Smooth muscle cell (in vitro differentiated cells): ENCODE measurements around the gene RBMS3. TPM values are rescaled to one million over a fixed set of nuclear protein-coding genes. Genes with fewer than 3 reads are reported as not detected.
"Not testable (repeated sequence)": the region's sequence is repeated elsewhere in the genome, so short reads cannot be mapped to it uniquely, and the experiment has no call there.

Experiments
- DNase-seq: peaks from one replicate; lab custom pipeline; 2025; ENCODE audit not compliant: unreplicated experiment; lab: John Stamatoyannopoulos, UW
- H2AFZ ChIP-seq: fragments of 200-600 bp; sonication (generic); 2 replicates; pipeline ENCODE4 v1.6.0; 2016; ENCODE audit warnings: antibody characterized with exemption, low read depth, mild to moderate bottlenecking
- H3F3A ChIP-seq: fragments of 200-600 bp; sonication (generic); 2 replicates; pipeline ENCODE4 v1.6.0; 2017; ENCODE audit warnings: antibody characterized with exemption, low read depth
- H3K27ac ChIP-seq: fragments of 200-600 bp; sonication (generic); 2 replicates; pipeline ENCODE4 v1.5.1; 2016; ENCODE audit warnings: low read depth, mild to moderate bottlenecking
- H3K27me3 ChIP-seq: fragments of 200-600 bp; sonication (generic); 2 replicates; pipeline ENCODE4 v1.6.1; 2016; ENCODE audit warnings: low read depth, mild to moderate bottlenecking
- H3K36me3 ChIP-seq: fragments of 200-600 bp; sonication (generic); 2 replicates; pipeline ENCODE4 v1.5.1; 2016; ENCODE audit warnings: low read depth
- H3K4me1 ChIP-seq: fragments of 200-600 bp; sonication (generic); 2 replicates; pipeline ENCODE4 v1.5.1; 2016; ENCODE audit warnings: low read depth
- H3K4me2 ChIP-seq: fragments of 200-600 bp; sonication (generic); 2 replicates; pipeline ENCODE4 v1.6.0; 2016; ENCODE audit warnings: mild to moderate bottlenecking
- H3K4me3 ChIP-seq: fragments of 200-600 bp; sonication (generic); 2 replicates; pipeline ENCODE4 v1.5.1; 2016; ENCODE audit warnings: mild to moderate bottlenecking
- H3K79me2 ChIP-seq: fragments of 200-600 bp; sonication (generic); 2 replicates; pipeline ENCODE4 v1.6.0; 2016; ENCODE audit warnings: low read depth, mild to moderate bottlenecking
- H3K9ac ChIP-seq: fragments of 200-600 bp; sonication (generic); 2 replicates; pipeline ENCODE4 v1.6.0; 2016; ENCODE audit warnings: low read depth
- H3K9me3 ChIP-seq: fragments of 200-600 bp; sonication (generic); replicated peaks from 2 replicates; pipeline ENCODE4 v1.5.1; 2016; ENCODE audit warnings: low read depth
- H4K20me1 ChIP-seq: fragments of 200-600 bp; sonication (generic); 2 replicates; pipeline ENCODE4 v1.6.0; 2016; ENCODE audit warnings: low read depth
- CTCF ChIP-seq: fragments of 200-600 bp; sonication (generic); IDR thresholded peaks from 2 replicates; pipeline ENCODE4 v1.5.1; 2017; ENCODE audit warnings: borderline replicate concordance, mild to moderate bottlenecking, antibody characterized with exemption; ENCODE audit not compliant: insufficient read depth, poor library complexity, severe bottlenecking
- WGBS: methylation state at CpG from one replicate; pipeline ENCODE4 v1.1.7; 2016; ENCODE audit warnings: low lambda C conversion rate; 5-methylcytosine and 5-hydroxymethylcytosine counted together
- polyA plus RNA-seq: library from polyadenylated mRNA; unstranded; fragments of >200 nt; fragmentation: Nextera tagmentation; extraction: Ambion mirVana; gene quantifications from 2 replicates; pipeline ENCODE4 v1.2.1, GENCODE V29; 2016
- total RNA-seq: library from RNA; depleted of rRNA; stranded (reverse); fragments of >200 nt; gene quantifications from 2 replicates; pipeline ENCODE4 v1.2.3, GENCODE V29; 2014

RBMS3 gene
- 50.6 and 53.8 TPM in 2 replicates for total RNA-seq
- 40.9 and 42.9 TPM in 2 replicates for polyA plus RNA-seq

- H3K9me3 ChIP-seq, result no peaks in the 10 kb centered on the region
- H3K36me3 ChIP-seq, result no peaks in the 10 kb centered on the region
- WGBS, result under 1% methylated on average over 16 of the region's 16 CpGs
- H3K4me1 ChIP-seq, result peaks cover 16% of the 10 kb centered on the region
- H3F3A ChIP-seq, result peaks cover 7% of the 10 kb centered on the region
- peak within 1 kb of the TSS; percentile 93 for H3K9ac ChIP-seq
- H4K20me1 ChIP-seq, result no peaks in the 10 kb centered on the region
- peak within 1 kb of the TSS; percentile 92 for H2AFZ ChIP-seq
- H3K4me3 ChIP-seq, result peak within 1 kb of the TSS; percentile 69
- peak; percentile 21 for DNase-seq
- peaks cover 67% of the 10 kb centered on the region for H3K79me2 ChIP-seq
- H3K27me3 ChIP-seq, result no peaks in the 10 kb centered on the region
- peak within 1 kb of the TSS; percentile 94 for H3K27ac ChIP-seq
- peak; percentile 20 for TF ChIP-seq CTCF
- peak within 1 kb of the TSS; percentile 87 for H3K4me2 ChIP-seq
Measured at GRCh38 chr3:29280404-29281093, at the start of gene RBMS3. RBMS3 (plus strand) TSS chr3:29281071.

- H3K9ac ChIP-seq, DNase-seq, H4K20me1 ChIP-seq, H3F3A ChIP-seq, H3K79me2 ChIP-seq, H3K4me1 ChIP-seq, H3K9me3 ChIP-seq, H2AFZ ChIP-seq, H3K27me3 ChIP-seq, H3K36me3 ChIP-seq, H3K4me3 ChIP-seq, H3K27ac ChIP-seq: not testable (repeated sequence)
- peak overlapping the region; percentile 27 for H3K4me2 ChIP-seq
- WGBS, result 5% methylated on average over 1 of the region's 1 CpG
Measured at GRCh38 chr3:29233126-29233525, 47.7 kb upstream of the RBMS3 start.

- H3F3A ChIP-seq, result no peaks in the 10 kb centered on the region
- H3K4me2 ChIP-seq, result no peak overlapping the region
- no peaks in the 10 kb centered on the region for H3K36me3 ChIP-seq
- H3K27ac ChIP-seq, result no peak overlapping the region
- TF ChIP-seq CTCF, result no peak
- H3K4me3 ChIP-seq, result no peak overlapping the region
- no peaks in the 10 kb centered on the region for H3K79me2 ChIP-seq
- H3K4me1 ChIP-seq, result no peaks in the 10 kb centered on the region
- no peak for DNase-seq
- no peaks in the 10 kb centered on the region for H3K9me3 ChIP-seq
- no peak overlapping the region for H2AFZ ChIP-seq
- WGBS, result 93% methylated on average over 3 of the region's 3 CpGs
- H4K20me1 ChIP-seq, result no peaks in the 10 kb centered on the region
- H3K27me3 ChIP-seq, result no peaks in the 10 kb centered on the region
- H3K9ac ChIP-seq, result no peak overlapping the region
Measured at GRCh38 chr3:29236146-29236840, 44.6 kb upstream of the RBMS3 start.

GRCh38 chr3:29239376-29239775 is 41.5 kb upstream of the RBMS3 start:
- TF ChIP-seq CTCF, result no peak
- Histone ChIP-seq H3K4me3 (no peak overlapping the region), H3K9me3 (no peaks in the 10 kb centered on the region), H4K20me1 (no peaks in the 10 kb centered on the region), H3K27me3 (no peaks in the 10 kb centered on the region), H3F3A (no peaks in the 10 kb centered on the region), H3K27ac (no peak overlapping the region), H3K36me3 (no peaks in the 10 kb centered on the region), H3K79me2 (no peaks in the 10 kb centered on the region), H3K4me2 (peak overlapping the region; percentile 11), H2AFZ (no peak overlapping the region), H3K4me1 (no peaks in the 10 kb centered on the region), H3K9ac (no peak overlapping the region)
- no peak for DNase-seq
- 24% methylated on average over 2 of the region's 2 CpGs for WGBS
